ENCODE data around the gene CRYBA2.

CRYBA2 gene

DNA sequence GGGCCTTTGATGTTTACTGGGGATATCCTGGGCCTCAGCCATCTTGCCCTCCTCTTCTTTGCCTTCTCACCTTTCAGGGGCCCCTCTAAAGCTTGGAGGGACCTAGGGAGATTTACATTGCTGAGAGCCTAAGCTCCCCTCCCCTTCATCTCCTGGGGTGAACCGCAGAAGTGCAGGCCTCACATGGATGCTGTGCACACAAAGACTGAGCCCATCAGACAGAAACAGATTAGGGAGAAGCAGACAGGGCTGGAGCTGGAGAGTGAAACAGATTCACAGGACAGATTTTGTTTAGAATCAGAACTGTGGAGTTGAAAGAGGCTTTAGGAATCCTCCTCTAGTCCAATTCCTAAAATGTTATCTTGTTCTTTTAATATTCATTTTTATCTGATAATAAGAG lies 37.2 kb downstream of the CRYBA2 start:
- no peak for DNase-seq (ENCODE audit: low spot score)

DNA sequence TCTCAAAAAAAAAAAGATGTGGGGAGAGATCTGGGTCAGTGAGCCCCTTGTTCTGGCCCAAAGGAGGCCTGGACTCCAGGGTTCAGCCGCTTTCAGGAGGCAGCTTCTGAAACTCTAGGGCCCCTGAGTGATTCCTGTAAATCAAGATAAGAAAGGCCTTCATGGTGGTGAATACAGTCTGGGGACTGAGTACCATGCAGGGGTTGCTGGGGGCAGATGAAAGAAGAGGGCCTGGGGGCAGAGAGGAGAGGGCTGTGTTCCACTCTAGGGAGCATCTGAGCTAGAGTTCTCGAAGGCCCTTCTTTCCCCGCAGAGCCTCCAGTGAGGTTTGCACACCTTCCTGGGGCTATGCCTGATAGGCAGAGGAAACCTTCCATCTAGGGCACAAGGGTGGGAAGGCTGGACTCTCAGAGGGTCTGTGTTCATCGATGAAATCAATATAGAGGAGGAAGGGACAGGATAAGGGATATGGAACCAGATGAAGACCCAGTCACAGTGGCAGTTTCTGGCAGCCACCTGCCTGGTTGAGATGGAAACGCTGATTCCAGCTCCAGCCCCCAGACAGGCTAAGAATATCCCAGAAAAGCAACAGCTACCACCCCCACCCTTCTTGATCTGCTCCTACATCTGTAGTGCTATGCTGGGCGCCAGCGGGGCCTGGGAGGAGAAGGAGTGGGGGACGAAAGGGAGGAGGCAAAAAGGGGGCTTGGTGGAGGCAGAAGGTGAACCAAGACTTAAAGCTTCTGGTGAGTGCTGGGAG lies 38.5 kb downstream of the CRYBA2 start:
- DNase-seq (ENCODE audit: low spot score), result peak; percentile 62

DNA sequence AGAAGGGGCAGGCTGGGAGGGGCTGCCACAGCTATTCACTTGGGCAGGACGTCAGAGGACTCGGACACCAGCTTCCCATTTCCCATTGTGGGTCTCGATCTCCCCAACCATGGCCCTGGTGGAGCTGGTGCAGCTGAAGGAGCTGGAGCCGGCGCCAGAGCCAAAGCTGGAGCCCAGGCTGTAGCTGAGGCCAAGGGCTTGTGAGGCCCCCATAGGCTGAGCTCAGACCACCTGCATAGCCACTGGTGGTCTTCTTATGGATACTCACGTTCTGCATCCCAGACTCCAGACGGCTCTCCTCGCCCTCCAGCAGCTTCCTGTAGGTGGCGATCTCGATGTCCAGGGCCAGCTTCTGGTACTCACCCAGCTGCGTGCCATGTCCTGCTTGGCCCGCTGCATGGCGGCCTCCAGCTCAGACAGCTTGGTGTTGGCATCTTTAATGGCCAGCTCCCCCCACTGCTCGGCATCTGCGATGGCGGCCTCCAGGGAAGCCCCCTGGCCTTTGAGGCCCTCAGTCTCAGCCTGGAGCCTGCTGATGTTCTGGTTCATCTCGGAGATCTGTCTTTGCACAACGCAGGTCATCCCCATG lies 39.8 kb downstream of the CRYBA2 start:
- no peak for DNase-seq (ENCODE audit: low spot score)

DNA sequence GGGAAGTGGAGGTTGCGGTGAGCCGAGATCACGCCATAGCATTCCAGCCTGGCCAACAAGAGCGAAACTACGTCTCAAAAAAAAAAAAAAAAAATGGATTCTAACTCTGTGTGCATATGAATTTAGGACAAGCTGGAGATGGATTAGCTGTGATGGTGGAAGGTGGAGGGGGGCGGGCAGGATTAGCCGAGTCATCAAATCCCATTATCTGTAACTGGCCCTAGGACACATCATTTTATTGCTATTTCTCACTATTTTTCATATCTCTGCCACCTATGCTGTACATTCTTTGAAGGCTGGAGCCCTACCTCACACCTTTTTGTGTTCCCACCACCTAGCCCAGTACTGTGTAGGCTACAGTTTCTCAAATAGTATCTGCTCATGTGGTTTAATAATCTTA lies 41.1 kb downstream of the CRYBA2 start:
- no peak for DNase-seq (ENCODE audit: low spot score)

DNA sequence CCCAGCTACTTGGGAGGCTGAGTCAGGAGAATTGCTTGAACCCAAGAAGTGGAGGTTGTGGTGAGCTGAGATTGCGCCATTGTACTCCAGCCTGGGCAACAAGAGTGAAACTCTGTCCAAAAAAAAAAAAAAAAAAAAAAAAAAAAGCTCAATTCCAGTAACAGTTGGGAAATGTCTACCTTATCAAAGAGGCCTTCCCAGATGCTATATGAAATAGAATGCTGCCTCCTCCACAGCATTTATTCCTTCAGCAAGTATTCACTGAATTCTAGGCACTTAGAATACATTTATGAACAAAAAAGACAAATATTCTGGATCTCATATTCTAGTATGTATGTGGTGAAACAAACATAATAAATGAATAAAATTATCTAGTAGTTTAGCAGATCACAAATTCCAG lies 46.6 kb downstream of the CRYBA2 start:
- no peak for DNase-seq (ENCODE audit: low spot score)

DNA sequence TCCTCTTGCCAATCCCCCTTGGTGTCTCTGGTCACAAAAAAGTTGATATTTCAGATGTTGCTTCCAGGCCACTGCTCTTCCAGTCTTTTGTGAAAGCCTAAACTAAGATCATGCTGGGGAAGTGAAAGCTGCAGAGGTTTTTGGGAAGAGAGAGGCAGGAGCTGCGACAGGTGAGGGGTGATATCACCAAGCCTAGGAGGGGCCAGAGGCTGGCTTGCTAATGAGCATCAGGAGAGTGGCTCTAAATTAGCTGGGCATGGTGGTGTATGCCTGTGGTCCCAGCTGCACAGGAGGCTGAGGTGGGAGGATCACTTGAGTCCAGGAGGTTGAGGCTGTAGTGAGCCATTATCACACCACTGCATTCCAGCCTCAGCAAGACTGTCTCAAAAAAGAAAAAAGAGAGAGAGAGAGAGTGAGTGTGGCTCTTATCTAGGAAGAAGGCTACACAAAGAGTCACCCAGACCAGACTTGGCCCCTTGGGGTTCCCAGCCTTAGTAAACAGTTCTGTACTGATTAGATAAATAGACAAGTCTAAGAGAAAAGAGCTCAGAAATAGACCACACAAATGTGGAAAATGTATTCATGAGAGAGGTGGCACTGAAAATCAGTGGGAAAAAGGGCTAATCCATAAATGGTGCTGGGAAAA lies 48.3 kb downstream of the CRYBA2 start:
- no peak for DNase-seq (ENCODE audit: low spot score)
